HG03025 (cell line): ENCODE measurements around the gene NEK10.
"Not testable (repeated sequence)": the region's sequence is repeated elsewhere in the genome, so short reads cannot be mapped to it uniquely, and the experiment has no call there.

Experiments used
- ATAC-seq: cut with Tn5 transposase; IDR thresholded peaks from one replicate; pipeline ENCODE4 v1.9.1; 2021; ENCODE audit warnings: mild to moderate bottlenecking, moderate library complexity; ENCODE audit not compliant: unreplicated experiment, low FRiP score

NEK10 gene

DNA sequence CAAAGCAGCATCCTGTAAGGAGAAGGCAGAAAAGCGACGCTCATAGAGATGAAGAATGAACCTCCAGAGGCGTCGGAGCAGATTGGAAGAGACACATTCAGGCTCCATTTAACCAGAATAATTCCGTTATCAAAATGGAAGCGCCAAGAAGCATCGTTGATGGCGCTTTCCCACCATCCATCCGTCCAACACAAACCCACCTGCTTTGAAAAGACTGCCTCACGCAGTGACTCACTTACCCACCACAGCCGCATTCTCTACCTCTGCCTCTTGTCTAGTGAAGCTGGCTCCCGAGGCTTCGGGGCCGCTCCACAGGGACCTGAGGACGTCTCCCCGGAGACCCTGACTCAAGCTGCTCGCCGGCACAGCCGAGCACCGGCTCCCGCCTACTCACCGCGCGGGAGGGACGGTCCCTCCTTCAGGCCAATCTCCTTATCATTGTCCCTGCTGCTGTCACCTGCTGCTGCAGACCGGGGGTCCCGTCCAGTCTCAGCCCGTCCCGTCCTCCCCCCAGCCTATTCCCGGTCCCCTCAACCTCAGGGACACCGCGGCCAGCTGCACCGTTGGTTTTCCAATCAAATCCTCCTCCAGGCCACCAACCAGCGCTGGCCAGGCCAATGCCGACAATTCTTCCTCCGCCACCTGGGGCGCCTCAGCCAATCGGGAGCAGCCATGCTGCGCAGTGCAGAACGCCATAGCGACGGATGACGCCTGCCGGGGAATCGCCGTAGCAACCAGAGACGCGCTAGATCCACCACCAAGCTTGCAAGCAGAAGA lies at the start of gene NEK10:
NEK10 (minus strand) TSS at position 553 of the 777 bp plus-strand sequence. CDS start 16,501 bp downstream, outside the sequence.
- peak; percentile 100 for ATAC-seq

DNA sequence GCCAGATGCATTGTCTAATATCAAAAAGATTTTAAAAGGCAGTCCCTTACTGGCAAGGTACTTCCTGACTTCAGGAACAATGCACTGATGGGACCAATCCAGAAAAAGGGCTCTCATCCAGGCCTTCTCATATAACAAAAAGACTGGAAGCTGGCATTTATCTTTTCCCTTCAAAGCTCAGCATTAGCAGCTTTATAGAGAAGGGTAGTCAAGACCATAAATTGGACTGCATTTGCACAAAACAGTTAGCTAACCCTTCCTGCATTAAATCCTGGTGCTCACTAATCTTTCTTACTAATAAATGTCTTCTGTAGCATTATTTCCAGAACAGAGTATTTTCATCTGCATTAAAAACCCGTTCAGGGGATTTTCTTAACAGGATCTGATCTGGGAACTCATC lies 46.0 kb upstream of the NEK10 start:
- no peak for ATAC-seq

DNA sequence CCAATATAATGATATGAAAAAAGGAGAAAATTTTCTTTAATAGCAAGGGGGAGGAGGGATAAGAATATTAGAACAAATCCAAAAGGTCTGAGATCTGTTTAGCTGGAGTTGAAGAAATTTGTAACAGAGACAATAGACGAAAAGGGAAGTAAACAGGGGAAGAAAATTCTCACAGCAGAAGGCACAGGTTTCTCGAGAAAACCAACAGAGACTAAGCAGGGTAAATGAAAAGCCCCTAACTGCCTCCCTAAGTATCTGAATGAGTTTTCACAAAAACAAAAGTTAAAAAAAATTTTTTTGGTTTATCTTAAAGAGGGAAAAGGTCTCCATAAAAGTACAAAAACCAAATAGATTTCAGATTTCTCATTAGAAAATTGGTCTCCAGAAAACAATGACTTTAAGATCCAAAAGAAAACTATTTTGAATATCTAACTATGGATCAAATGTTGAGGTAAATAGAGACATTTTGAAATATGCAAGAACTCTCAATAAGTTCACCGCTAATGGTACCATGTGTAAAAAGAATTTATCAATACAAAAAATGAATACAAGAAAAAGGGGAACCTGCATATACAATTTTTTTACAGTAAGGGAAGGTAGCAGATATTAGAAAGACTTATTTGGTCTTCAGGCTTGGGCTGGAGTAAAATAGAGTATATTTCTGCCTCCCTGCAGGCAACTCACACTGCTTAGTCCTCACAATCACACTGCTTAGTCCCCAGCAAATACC lies 23.9 kb upstream of the NEK10 start:
- no peak for ATAC-seq

GRCh38 chr3:27392414-27392813 lies 23.2 kb upstream of the NEK10 start:
- ATAC-seq: not testable (repeated sequence)

- ATAC-seq: no peak
Measured at GRCh38 chr3:27391796-27392195, 22.6 kb upstream of the NEK10 start.

GRCh38 chr3:27387625-27388024 lies 18.4 kb upstream of the NEK10 start:
- ATAC-seq: no peak

DNA sequence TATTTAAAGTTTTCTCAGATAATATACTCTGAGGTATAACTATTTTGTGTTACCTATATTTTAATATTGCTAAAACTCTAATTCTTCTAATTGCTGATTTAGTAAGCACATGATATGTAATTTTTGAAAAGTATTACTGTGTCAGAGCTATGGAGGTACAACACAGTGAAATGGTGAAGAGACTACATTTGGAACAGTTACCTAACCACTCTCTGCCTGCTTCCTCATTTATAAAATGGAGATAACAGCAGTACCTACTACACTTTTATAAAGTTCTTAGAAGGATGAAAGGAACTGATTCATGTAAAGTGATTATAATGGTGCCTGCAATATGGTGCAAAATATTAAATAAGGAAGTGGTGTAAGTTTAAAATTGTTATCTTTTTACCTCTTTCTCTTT lies 16.3 kb upstream of the NEK10 start:
- no peak for ATAC-seq

GRCh38 chr3:27384191-27384590 lies 15.0 kb upstream of the NEK10 start:
- no peak for ATAC-seq

DNA sequence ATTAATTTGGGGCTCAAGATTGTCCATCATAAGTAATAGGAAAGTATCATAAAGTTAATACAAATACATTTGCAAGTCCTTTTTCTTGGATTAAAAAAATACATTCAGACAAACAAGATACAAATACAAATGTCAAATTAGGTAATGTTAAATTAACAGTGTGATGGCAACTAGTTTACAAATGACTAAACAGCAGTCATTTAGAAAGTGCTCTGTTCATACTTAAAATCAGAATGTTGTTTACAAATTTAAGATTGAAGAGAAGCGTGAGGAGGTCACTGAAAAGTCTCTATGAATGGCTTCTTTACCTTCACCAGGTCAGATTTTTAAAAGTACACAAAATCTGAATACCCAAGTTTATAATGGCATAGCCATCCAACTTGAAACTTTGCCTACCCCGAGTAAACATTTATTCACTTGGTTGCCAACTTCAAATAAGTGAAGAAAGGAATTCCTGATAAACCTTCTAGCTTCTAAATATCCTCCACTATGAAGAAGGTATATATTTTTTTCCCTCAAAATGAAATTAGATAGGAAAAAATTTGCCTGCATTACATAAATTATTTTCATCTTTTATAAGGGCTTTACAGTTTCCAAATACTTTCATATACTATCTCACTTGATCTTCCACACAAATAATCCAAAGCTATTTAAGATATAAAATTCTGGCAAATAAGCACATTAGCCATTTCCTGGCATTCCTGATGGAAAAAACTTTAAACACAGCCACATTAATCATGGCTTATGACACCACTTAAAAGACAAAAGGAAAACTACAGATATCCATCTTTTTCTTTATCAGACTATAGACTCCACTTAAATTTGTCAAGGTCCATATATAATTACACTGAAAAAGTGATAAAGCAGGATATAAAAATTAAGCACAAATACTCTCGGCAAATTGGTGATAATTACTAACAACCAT lies 11.5 kb upstream of the NEK10 start:
- no peak for ATAC-seq

- ATAC-seq: no peak
Measured at GRCh38 chr3:27378331-27378730, 9.1 kb upstream of the NEK10 start.

DNA sequence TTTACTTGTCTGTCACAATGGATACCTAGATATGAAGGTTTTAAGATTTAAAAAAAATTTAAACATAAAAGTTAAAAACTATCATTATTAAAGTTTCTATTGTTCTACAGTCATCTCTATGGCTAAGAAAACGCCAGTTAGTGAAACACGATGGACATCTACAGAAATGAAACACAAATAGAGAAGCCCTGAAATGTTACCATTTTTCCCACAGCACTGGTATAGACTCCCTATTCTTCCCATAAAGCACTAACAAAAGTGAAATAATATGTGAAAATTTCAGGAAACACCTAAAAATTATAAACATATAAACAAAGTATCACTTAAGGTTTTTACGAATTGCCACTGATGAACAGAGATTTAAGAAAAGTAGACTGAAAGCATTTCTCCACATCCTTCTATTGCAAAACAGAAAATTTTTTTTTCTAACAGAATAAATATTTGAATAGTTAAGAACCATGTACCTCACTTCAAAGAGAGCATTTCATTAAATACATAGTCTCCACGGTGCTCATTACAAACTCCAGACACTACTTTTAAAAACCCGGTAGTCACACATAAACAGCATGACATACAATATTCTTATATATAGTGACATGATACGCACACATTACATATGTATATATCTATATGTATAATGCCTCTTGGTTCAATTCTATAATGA lies 7.1 kb upstream of the NEK10 start:
- ATAC-seq: no peak

DNA sequence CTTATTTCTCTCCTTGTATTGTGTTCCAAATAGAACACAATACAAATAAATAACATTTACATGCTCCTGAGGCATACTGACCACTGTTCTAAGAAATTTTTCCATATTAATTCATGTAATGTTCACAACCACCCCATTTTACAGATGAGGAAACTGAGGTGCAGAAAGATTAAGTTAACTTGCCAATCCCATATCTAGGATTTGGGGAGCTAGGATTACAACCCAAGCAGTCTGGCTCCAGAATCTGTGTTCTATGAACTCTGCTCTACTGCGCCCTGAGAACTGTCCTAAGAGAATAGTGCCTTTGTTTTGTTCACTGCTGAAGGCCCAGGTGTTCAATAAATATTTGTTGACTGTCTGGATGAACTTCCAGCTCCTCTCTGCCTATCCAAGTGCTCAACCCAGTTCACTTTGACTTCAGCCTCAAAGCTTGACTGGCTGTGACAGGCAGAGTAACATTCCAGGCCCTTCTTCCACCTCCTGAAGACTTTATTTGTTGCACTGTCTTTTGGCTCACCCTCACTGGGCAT lies 3.1 kb downstream of the NEK10 start:
- ATAC-seq: no peak

DNA sequence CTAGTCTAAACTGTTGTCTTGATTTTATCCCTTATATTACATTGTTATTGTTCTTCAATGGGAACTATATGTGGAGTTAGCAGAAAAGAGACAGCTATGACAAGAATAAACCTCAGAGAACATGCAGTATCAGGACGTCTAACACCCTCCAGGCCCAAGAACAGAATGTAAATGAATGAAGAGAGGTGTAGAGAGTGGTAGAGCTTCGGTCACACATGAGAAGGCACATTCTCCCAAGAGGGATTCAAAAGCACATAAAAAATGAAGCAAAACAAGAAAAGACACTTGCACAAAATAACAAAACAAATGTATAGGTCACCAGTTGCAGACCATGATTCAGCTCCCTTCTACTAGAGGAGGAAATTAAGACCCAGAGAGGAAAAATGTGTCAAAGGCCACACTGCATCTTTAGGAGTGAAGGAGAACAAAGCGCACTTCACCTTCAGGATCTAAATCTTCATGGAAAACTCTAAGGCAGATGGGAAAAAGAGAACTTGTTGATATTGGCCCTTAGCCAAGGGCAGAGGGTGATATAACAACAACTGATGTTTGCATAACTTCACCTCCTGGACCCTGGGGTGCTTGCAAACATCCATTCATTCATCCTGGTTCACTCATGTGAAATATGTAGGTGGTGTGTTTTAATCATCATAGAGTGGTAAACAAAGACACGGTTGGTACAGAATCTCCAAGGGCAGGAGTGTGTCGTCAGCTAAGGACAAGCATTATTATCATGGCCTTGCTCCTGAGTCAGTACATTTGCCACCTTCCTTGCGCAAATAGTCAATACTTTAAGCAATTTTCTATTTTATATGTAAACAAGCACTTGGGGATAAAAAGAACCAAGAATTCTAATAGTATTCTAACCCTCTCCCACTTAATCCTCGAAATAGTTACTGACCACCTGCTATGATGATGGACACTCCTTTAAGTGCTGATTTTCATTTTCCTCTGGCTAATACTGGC lies 8.8 kb downstream of the NEK10 start:
- ATAC-seq: peak; percentile 42

DNA sequence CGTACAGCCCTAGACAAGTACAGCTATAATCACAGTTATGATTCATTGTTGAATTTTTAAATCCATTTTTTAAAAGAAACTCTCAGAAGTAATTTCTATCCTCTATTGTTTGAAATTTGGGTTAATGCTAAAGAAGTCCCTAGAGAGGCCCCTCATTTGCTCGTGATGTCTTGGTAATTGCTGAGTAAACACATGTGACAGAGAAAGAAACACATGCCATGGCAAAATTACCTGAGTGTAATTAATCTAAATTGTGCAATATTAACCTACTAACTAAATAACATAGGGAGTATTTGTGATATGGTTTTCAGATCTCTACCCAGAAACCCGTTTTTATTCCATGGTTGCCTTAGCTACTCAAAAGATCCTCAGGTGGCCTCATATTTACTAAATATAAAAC lies 10.8 kb downstream of the NEK10 start:
- ATAC-seq: no peak

DNA sequence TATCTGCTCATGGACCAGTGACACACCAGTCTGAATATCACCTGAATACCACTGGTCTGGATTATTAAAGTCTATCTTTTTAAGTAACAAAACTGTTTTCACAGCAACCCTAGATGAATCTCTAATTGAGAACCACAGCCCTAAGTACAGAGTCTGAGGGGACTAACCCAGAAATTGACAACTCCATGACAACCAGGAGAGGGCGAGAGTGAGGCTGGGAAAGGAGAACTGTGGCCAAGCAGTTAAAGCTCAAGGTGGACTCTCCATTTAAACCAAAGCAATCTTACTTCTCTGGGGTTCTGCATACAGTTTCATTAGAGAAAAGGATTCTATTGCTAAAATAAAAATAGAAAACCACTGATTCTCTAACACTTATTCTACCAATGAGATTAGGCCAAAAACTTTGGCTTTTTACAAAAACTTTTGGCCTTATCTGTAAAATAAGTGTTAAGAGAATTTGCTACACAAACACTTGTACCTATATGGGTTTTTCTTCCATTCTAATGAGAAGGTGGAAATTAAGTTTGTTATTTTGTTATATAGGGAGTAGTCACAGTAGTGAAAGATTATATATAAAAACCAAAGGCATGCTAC lies 11.4 kb downstream of the NEK10 start:
- peak; percentile 95 for ATAC-seq

GRCh38 chr3:27356976-27357375 lies 12.2 kb downstream of the NEK10 start:
- no peak for ATAC-seq

GRCh38 chr3:27354588-27355203 lies 14.5 kb downstream of the NEK10 start:
- ATAC-seq: no peak

GRCh38 chr3:27354161-27354560 lies 15.0 kb downstream of the NEK10 start:
- no peak for ATAC-seq
